Trophoblast cell (in vitro differentiated cells and primary cell): Measurements from ENCODE around the gene HDGFL3.

ENCODE experiments used
- DNase-seq, 2 donors: peaks; one replicate each; pipeline ENCODE4 v3.0.0-alpha.2; 2016
- H2AFZ ChIP-seq: 2 replicates; pipeline ENCODE4 v1.6.1; 2013; ENCODE audit warnings: low read length, moderate library complexity, mild to moderate bottlenecking; ENCODE audit not compliant: insufficient read depth, poor library complexity
- H2AK5ac ChIP-seq: 2 replicates; pipeline ENCODE4 v1.6.1; 2013; ENCODE audit warnings: mild to moderate bottlenecking, low read length
- H2BK120ac ChIP-seq: 2 replicates; pipeline ENCODE4 v1.6.1; 2013; ENCODE audit warnings: low read length, mild to moderate bottlenecking, moderate library complexity; ENCODE audit not compliant: insufficient read depth, poor library complexity
- H2BK12ac ChIP-seq: 2 replicates; pipeline ENCODE4 v1.6.1; 2013; ENCODE audit warnings: mild to moderate bottlenecking, low read length, moderate library complexity
- H2BK5ac ChIP-seq: 2 replicates; pipeline ENCODE4 v1.6.1; 2013; ENCODE audit warnings: low read length, low read depth, moderate library complexity, mild to moderate bottlenecking; ENCODE audit not compliant: poor library complexity
- H3K14ac ChIP-seq: 2 replicates; pipeline ENCODE4 v1.6.1; 2013; ENCODE audit warnings: mild to moderate bottlenecking, low read length
- H3K18ac ChIP-seq: 2 replicates; pipeline ENCODE4 v1.6.1; 2013; ENCODE audit warnings: mild to moderate bottlenecking, low read length
- H3K23ac ChIP-seq: 2 replicates; pipeline ENCODE4 v1.6.1; 2013; ENCODE audit warnings: low read length
- H3K27ac ChIP-seq: 2 replicates; pipeline ENCODE4 v1.5.1; 2013; ENCODE audit warnings: low read depth, mild to moderate bottlenecking, inconsistent platforms, low read length, moderate library complexity
- H3K27me3 ChIP-seq: 2 replicates; pipeline ENCODE4 v1.6.1; 2013; ENCODE audit warnings: inconsistent platforms, mild to moderate bottlenecking, low read length, moderate library complexity; ENCODE audit not compliant: insufficient read depth
- H3K36me3 ChIP-seq, 2 experiments: 1 replicate in 1 of 2; 2 replicates in 1 of 2; pipeline ENCODE4 v1.6.1; 2013; ENCODE audit warnings: low read length in 2 of 2, mild to moderate bottlenecking in 2 of 2, moderate library complexity in 1 of 2; ENCODE audit not compliant: insufficient read depth in 2 of 2, control insufficient read depth in 1 of 2
- H3K4ac ChIP-seq: 2 replicates; pipeline ENCODE4 v1.6.1; 2013; ENCODE audit warnings: low read depth, mild to moderate bottlenecking, low read length, moderate library complexity
- H3K4me1 ChIP-seq, 2 experiments: 1 replicate in 1 of 2; 2 replicates in 1 of 2; pipeline ENCODE4 v1.6.1; 2013; ENCODE audit warnings: low read length in 2 of 2, mild to moderate bottlenecking in 2 of 2, moderate library complexity in 1 of 2; ENCODE audit not compliant: insufficient read depth in 2 of 2, control insufficient read depth in 1 of 2
- H3K4me2 ChIP-seq: 2 replicates; pipeline ENCODE4 v1.6.1; 2013; ENCODE audit warnings: inconsistent platforms, mild to moderate bottlenecking, low read length, moderate library complexity
- H3K4me3 ChIP-seq: 2 replicates; pipeline ENCODE4 v1.5.1; 2013; ENCODE audit warnings: mild to moderate bottlenecking, low read depth, low read length, inconsistent platforms
- H3K79me1 ChIP-seq: one replicate; pipeline ENCODE4 v1.6.1; 2013; ENCODE audit warnings: low read length
- H3K79me2 ChIP-seq: 2 replicates; pipeline ENCODE4 v1.6.1; 2013; ENCODE audit warnings: low read length, mild to moderate bottlenecking; ENCODE audit not compliant: control insufficient read depth, insufficient read depth, poor library complexity
- H3K9ac ChIP-seq: 2 replicates; pipeline ENCODE4 v1.6.1; 2013; ENCODE audit warnings: mild to moderate bottlenecking, low read length
- H3K9me3 ChIP-seq: 2 replicates; pipeline ENCODE4 v1.6.1; 2013; ENCODE audit warnings: low read depth, mild to moderate bottlenecking, control low read depth, inconsistent platforms, low read length; ENCODE audit not compliant: insufficient read depth
- H4K12ac ChIP-seq: 2 replicates; pipeline ENCODE4 v1.6.1; 2013; ENCODE audit warnings: low read depth, mild to moderate bottlenecking, low read length, moderate library complexity
- H4K8ac ChIP-seq: 2 replicates; pipeline ENCODE4 v1.6.1; 2013; ENCODE audit warnings: low read depth, mild to moderate bottlenecking, low read length, moderate library complexity
- H4K91ac ChIP-seq: one replicate; pipeline ENCODE4 v1.6.1; 2013; ENCODE audit warnings: low read depth, mild to moderate bottlenecking, low read length, moderate library complexity
- WGBS: extraction: QIAGEN DNeasy Blood & Tissue Kit; methylation state at CpG from one replicate; pipeline ENCODE4 v1.1.7; 2013; ENCODE audit warnings: missing lambda C conversion rate; ENCODE audit not compliant: insufficient read length, insufficient coverage; ENCODE audit errors: extremely low coverage; 5-methylcytosine and 5-hydroxymethylcytosine counted together

The HDGFL3 gene

DNA sequence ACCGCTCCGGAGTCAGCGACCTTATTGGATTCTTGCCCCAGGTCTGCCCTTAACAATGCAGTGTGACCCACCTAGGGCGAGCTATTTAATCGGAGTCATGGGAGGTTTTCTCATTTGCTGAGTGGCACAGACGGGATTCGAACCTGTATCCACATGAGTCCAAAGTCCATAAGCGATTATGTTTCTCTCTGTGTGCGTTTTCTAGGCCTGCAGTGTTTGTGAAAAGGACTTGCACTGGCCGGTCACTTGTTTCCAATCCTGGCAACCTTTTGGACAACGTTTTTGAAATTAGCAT is 691 bp upstream of the HDGFL3 start:
- Histone ChIP-seq H2BK5ac (no peak overlapping the region), H3K79me1 (peaks cover 20% of the 10 kb centered on the region), H3K4ac (peak overlapping the region; percentile 91), H2BK120ac (no peak overlapping the region), H3K27me3 (no peaks in the 10 kb centered on the region), H2BK12ac (no peak overlapping the region), H3K36me3 (no peaks in the 10 kb centered on the region), H3K79me2 (peaks cover 13% of the 10 kb centered on the region), H2AK5ac (no peak overlapping the region), H3K9ac (no peak overlapping the region), H3K4me3 (peak overlapping the region; percentile 94), H2AFZ (peak overlapping the region; percentile 19), H3K14ac (peak overlapping the region; percentile 6), H3K23ac (no peak overlapping the region), H4K8ac (peak overlapping the region; percentile 87), H3K9me3 (no peaks in the 10 kb centered on the region), H3K4me2 (peak overlapping the region; percentile 56), H4K12ac (peak overlapping the region; percentile 67), H4K91ac (peak overlapping the region; percentile 97), H3K4me1 (no peaks in the 10 kb centered on the region), H3K18ac (peak overlapping the region; percentile 51), H3K27ac (no peak overlapping the region)
- no peak for DNase-seq
- no CpG with 5 or more reads among the region's 11 CpGs for WGBS

DNA sequence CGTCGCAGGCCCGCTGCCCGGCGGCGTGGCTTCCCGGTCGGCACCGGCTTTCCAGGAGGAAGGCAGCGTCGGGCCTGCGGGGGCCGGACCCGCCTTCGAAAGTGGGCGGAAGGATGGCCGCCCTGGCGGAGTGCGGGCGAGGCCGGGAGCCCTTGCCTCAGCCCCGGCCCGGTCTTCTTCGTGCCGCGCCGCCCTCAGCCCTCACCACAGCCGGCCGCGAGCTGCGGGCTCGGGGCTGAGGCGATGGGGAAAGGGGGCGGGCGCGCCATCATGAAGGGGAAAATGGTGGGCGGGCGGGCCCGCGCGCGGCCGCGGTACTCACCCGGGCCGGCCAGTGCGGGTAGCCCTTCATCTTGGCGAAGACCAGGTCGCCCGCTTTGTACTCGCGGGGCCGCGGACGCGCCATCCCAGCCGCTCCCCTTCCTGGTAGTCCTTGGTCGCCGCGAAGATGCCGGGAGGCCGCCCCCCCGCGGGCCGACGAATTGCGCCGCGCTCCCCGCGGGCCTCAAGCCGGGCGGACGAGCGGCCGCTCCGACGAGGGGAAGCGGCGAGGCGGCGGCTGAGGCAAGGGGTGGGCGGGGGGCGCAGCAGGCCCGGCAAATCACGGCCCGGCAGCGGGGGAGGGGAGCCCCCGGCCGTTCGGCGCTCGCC is 489 bp downstream of the HDGFL3 start:
- peak overlapping the region; percentile 61 for H2AFZ ChIP-seq
- H3K4me3 ChIP-seq: peak overlapping the region; percentile 94
- no peaks in the 10 kb centered on the region for H3K27me3 ChIP-seq
- peak overlapping the region; percentile 81 for H3K4ac ChIP-seq
- peak overlapping the region; percentile 62 for H2BK120ac ChIP-seq
- H4K91ac ChIP-seq: peak overlapping the region; percentile 97
- H3K27ac ChIP-seq: peak overlapping the region; percentile 61
- H3K4me2 ChIP-seq: peak overlapping the region; percentile 56
- H4K8ac ChIP-seq: peak overlapping the region; percentile 68
- no peaks in the 10 kb centered on the region for H3K4me1 ChIP-seq
- H3K9me3 ChIP-seq: no peaks in the 10 kb centered on the region
- H3K23ac ChIP-seq: no peak overlapping the region
- H2BK5ac ChIP-seq: peak overlapping the region; percentile 42
- DNase-seq: peak; percentile 56 to 62
- H2BK12ac ChIP-seq: no peak overlapping the region
- peak overlapping the region; percentile 83 for H3K14ac ChIP-seq
- H3K18ac ChIP-seq: peak overlapping the region; percentile 78
- H3K79me2 ChIP-seq: peaks cover 13% of the 10 kb centered on the region
- no peak overlapping the region for H2AK5ac ChIP-seq
- no CpG with 5 or more reads among the region's 93 CpGs for WGBS
- H3K9ac ChIP-seq: peak overlapping the region; percentile 88
- H3K36me3 ChIP-seq: no peaks in the 10 kb centered on the region
- H4K12ac ChIP-seq: peak overlapping the region; percentile 57
- H3K79me1 ChIP-seq: peaks cover 20% of the 10 kb centered on the region

DNA sequence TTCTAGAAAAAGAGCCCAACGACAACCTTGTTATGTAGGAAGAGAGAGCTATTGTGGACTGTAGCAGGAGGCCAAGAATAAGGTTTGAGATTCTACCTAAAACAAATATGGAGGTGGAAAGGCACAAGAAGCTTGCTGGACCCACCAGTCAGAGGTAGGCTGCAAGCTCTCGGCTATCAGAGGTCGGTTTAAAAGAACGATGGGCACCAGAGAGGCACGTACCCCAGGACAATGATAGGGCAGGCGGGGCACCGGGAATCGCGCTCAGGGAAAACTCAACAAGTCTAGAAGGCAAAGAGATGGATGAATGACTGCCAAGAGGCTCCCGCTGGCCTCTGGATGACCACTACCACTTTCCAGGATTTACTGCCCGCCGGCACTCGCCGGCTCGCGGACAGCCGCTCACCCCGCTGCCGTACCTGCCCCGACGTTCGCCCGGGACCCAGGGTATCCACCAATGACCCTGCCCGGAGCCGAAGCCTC is 1.1 kb downstream of the HDGFL3 start:
- no peak for DNase-seq
- H2BK120ac ChIP-seq: peak overlapping the region; percentile 62
- peak overlapping the region; percentile 94 for H3K4me3 ChIP-seq
- peak overlapping the region; percentile 83 for H3K14ac ChIP-seq
- peak overlapping the region; percentile 68 for H4K8ac ChIP-seq
- peak overlapping the region; percentile 42 for H2BK5ac ChIP-seq
- H3K79me2 ChIP-seq: peaks cover 13% of the 10 kb centered on the region
- H3K9me3 ChIP-seq: no peaks in the 10 kb centered on the region
- peak overlapping the region; percentile 29 for H2AK5ac ChIP-seq
- no peak overlapping the region for H3K23ac ChIP-seq
- H4K91ac ChIP-seq: peak overlapping the region; percentile 97
- H4K12ac ChIP-seq: peak overlapping the region; percentile 57
- no peaks in the 10 kb centered on the region for H3K36me3 ChIP-seq
- H3K4ac ChIP-seq: peak overlapping the region; percentile 81
- H3K4me1 ChIP-seq: no peaks in the 10 kb centered on the region
- H3K27ac ChIP-seq: peak overlapping the region; percentile 61
- peak overlapping the region; percentile 56 for H3K4me2 ChIP-seq
- peak overlapping the region; percentile 78 for H3K18ac ChIP-seq
- H3K9ac ChIP-seq: peak overlapping the region; percentile 88
- no peaks in the 10 kb centered on the region for H3K27me3 ChIP-seq
- WGBS: no CpG with 5 or more reads among the region's 25 CpGs
- H3K79me1 ChIP-seq: peaks cover 20% of the 10 kb centered on the region
- peak overlapping the region; percentile 53 for H2AFZ ChIP-seq
- no peak overlapping the region for H2BK12ac ChIP-seq

DNA sequence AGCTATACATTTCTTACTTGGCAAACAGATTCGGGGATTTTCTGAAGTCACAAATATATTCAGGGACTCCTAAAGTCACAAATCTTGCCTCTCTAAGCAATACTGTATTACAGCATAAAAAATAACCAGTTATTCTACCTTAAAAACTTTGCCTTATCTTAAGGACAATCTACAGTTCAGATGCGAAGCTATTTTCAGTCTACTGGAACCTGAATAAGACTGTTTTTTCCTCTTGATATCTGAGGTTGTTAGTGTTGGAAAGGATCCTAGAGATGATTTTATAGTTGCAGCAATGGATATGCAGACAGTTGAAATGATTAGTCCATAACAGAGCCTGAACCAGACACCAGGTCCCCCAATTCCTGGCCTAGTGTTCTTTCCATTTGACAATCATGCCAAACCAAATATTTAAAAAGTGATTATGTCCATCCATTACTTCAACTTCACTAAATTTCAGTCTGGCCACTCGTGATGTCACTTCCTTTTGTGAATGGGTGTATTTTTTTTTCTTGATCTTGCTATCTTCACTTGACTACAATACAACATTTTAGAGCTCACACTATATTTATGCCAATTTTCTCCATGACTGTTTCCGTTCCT is 1.8 kb downstream of the HDGFL3 start:
- Histone ChIP-seq H3K4me2 (peak overlapping the region; percentile 56), H3K36me3 (no peaks in the 10 kb centered on the region), H3K79me1 (peaks cover 20% of the 10 kb centered on the region), H4K91ac (no peak overlapping the region), H3K27me3 (no peaks in the 10 kb centered on the region), H3K9me3 (no peaks in the 10 kb centered on the region), H2AK5ac (no peak overlapping the region), H4K12ac (no peak overlapping the region), H4K8ac (no peak overlapping the region), H2AFZ (no peak overlapping the region), H2BK12ac (no peak overlapping the region), H3K79me2 (peaks cover 13% of the 10 kb centered on the region), H2BK120ac (no peak overlapping the region), H2BK5ac (no peak overlapping the region), H3K4ac (no peak overlapping the region), H3K27ac (no peak overlapping the region), H3K14ac (no peak overlapping the region), H3K18ac (no peak overlapping the region), H3K23ac (no peak overlapping the region), H3K9ac (no peak overlapping the region), H3K4me3 (no peak overlapping the region), H3K4me1 (no peaks in the 10 kb centered on the region)
- DNase-seq: no peak
- no CpG with 5 or more reads among the region's 4 CpGs for WGBS
